NCI-H2107 (cell line): ENCODE results near the gene CTAGE1.

Experiments
- DNase-seq: peaks from one replicate; lab custom pipeline; 2025; lab: John Stamatoyannopoulos, UW

The CTAGE1 gene

GRCh38 chr18:22391407-22392345 lies 26.0 kb downstream of the CTAGE1 start:
- no peak for DNase-seq

- DNase-seq = no peak
Observed at GRCh38 chr18:22387787-22388186, 29.9 kb downstream of the CTAGE1 start.

GRCh38 chr18:22387364-22387763 lies 30.4 kb downstream of the CTAGE1 start:
- DNase-seq = no peak

GRCh38 chr18:22385718-22386117 lies 32.0 kb downstream of the CTAGE1 start:
- no peak for DNase-seq

- no peak for DNase-seq
Observed at GRCh38 chr18:22378672-22379282, 38.9 kb downstream of the CTAGE1 start.

GRCh38 chr18:22377769-22378168 lies 39.9 kb downstream of the CTAGE1 start:
- no peak for DNase-seq

- no peak for DNase-seq
Observed at GRCh38 chr18:22370414-22370813, 47.3 kb downstream of the CTAGE1 start.

GRCh38 chr18:22368021-22368420 lies 49.7 kb downstream of the CTAGE1 start:
- DNase-seq = no peak

- no peak for DNase-seq
Observed at GRCh38 chr18:22367303-22367702, 50.4 kb downstream of the CTAGE1 start.

- DNase-seq = no peak
Observed at GRCh38 chr18:22363867-22364463, 53.8 kb downstream of the CTAGE1 start.
